ENCODE data around the gene EEF2KMT. TPM values are rescaled to one million over a fixed set of nuclear protein-coding genes. Genes with fewer than 3 reads are reported as not detected.

The EEF2KMT gene
- 20.0 and 22.7 TPM in 2 replicates for total RNA-seq

GRCh38 chr16:5097470-5098220 lies at the start of gene EEF2KMT:
Gene EEF2KMT, minus strand, starts transcription at chr16:5097795. Its CDS starts 56 bp downstream, at chr16:5097739.

GRCh38 chr16:5071681-5072333 lies 25.8 kb downstream of the EEF2KMT start, which contains the start of gene ALG1:
Gene ALG1, plus strand, starts transcription at chr16:5071843. Its CDS starts 7 bp downstream, at chr16:5071850.

GRCh38 chr16:5065813-5066212 lies 31.8 kb downstream of the EEF2KMT start, which contains the start of gene C16orf89:
Gene C16orf89, minus strand, starts transcription at chr16:5065956. Its CDS starts 48 bp downstream, at chr16:5065908.

Other genes starting within 250 kb of the EEF2KMT start
- gene PPL, start 160.6 kb downstream of the EEF2KMT start, total RNA-seq: 27.0 and 51.1 TPM in 2 replicates
- gene SEC14L5, start 139.5 kb downstream of the EEF2KMT start, total RNA-seq: 0.08 TPM in 1 of 2 replicates, not detected in the other
- 18.2 and 19.8 TPM in 2 replicates for gene NAGPA, start 63.9 kb downstream of the EEF2KMT start, total RNA-seq
- not detected in 2 replicates for gene C16orf89, start 31.8 kb downstream of the EEF2KMT start, total RNA-seq
- 22.6 and 25.2 TPM in 2 replicates for gene ALG1, start 26.0 kb downstream of the EEF2KMT start, total RNA-seq

Measured in hair follicular keratinocyte (primary cell).